CD4-positive, alpha-beta T cell treated with Interleukin-17A for 4 hours (primary cell): ENCODE results near the gene EVA1B.

Experiments used
- DNase-seq: peaks from one replicate; pipeline ENCODE4 v3.0.0-alpha.2; 2020; ENCODE audit warnings: mixed read lengths

Gene EVA1B, protein sequence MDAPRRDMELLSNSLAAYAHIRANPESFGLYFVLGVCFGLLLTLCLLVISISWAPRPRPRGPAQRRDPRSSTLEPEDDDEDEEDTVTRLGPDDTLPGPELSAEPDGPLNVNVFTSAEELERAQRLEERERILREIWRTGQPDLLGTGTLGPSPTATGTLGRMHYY

DNA sequence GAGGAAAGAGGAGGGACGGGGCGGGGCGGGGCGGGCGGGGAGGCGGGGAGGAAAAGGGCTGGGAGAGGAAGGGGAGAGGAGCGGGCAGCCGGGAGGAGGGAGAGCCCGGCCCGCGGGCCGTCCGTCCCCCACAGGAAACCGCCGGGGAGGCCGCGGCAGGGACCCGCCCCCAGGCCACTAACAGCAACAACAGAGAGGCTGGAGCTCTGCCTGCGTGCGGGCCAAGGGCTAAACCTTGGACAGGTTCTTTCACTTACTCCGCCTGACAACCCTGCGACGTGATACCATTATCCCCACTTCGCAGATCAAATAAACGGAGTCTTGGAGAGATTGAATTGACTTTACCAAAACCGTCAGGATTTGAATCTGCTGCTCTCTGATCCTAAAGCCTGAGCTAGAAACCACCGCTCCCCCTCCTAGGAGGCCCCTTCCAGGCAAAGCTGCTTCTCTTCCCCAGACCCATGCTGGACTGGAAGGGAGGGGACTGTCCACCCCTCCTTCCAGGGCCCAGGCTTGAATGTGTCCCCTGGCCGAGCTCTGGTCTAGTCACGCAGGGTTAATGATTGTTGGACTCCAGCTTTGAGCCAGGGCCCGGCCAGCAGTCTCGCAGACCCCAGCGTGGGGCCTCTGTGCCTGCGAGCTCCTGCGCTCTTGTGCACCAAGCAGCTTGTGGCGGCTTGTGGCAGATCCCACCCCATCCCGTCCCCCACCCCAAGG is at the start of gene EVA1B:
Gene EVA1B, minus strand, starts transcription at position 10 of the 717 bp plus-strand sequence. CDS start 608 bp downstream, outside the sequence.
- peak; percentile 70 for DNase-seq

DNA sequence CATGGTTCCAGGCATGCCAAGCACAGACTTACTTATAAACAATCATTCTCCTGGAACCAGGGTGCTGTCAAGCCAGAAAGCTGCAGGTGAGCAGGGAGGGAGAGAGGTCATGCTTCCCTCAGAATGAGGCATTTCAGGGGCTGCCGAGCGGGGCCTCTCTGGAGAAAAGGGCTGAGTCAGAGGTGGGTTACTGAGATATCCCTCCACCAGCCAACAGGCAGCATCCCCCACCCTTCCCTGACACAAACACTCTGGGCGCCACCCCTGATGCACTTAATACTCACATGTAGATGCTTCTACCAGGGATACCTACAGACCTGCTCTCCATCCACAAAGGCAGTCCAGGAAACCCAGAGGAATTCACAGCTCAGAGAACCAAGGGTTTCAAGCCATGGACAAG is 49.2 kb upstream of the EVA1B start:
- DNase-seq: no peak

DNA sequence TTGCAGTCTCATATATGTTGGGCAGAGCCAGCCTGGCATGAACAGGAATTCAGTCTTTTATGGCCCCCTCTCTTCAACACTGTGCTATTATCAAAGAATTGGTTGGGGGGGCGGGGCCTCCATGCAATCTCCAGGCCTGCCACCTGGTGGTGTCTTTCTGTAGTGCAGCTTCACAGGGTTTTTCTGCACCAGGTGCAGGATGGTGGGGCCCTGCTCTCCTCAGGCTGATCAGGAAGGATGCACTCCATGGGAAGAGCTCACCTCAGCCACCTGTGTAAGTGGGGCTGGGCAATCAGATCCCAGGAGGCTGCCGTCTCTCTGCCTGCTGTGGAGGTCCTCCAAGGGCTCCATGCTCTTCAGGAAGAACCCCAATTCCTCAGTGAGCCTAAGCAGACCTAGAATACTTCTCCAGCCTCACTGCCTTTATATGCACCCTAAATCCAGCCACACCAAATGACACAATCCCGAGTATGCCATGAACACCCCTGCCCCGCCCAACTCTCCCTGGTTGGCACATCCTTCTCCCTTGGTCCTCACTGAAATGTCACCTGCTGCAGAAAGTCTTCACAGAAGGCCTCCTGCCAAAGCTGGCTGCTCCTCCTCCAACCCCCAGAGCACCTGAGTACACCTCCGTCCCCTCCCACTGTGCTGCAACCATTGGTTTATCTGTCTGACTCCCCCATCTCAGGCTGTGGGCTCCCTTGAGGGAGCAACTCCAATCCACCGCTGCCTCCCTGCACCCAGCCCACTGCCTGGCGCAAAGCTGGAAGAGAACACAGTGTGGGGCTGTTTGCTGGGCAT is 45.8 kb upstream of the EVA1B start:
- peak; percentile 91 for DNase-seq

DNA sequence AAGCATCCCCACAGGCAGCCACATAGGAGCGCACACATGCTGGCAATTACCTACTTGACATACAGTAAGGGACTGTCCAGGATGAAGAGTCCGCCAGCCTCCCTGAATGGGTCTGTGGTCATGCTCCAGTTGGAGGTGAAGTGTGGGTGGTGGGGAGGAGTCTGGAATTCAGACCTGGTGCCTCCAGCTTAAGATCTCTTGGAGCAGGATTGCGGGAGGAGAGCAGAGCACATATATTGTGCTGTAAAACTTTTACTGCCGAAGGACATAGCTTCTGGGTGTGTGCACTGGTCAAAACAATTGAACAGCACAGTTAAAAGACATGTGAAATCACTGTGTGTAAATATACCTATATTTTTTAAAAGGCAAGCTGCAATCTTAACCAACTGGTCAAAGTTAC is 44.4 kb upstream of the EVA1B start:
- DNase-seq: no peak

DNA sequence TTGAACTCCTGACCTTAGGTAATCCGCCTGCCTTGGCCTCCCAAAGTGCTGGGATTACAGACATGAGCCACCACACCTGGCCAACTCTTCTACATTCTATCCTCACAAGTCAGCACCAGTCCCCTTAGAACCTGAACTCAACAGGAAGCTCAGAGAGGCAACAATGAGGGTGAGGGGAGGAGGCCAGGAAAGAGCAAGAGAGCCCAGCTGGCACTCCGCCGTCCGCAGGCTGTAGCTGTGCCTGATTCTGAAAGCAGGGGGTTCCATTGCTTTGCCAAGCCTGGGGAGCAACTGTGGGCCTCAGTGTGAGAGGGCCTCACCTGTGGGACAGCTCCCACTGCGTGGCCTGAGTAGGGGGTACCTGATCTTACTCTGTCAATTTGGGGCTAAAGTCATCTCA is 43.6 kb upstream of the EVA1B start:
- DNase-seq: peak; percentile 71

DNA sequence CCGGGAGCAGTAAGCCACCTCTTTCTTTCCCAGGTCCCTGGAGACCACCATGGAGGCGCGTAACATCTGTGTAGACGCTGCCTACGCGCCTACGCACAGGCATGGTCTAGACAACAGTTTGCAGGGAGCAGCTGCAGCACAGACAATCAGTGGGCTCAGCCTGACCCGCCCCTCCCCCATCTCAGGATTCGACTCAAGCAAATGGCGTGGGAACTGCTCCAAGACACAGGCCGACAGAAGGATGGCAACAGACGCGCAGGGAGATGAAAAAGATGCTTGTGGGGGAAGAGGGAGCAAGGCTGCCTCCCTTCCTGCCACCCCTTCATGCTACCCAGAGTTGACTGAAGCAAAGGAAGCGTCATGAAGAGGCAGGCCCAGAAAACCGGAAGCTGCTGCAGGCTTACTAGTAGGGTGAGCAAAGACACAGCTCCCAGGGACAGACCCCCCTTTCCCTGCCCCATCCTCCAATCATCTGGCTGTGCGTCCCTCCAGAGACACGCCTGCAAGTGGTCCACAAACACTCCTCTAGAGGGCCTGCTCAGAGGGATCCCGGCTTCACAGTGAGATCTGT is 42.7 kb upstream of the EVA1B start:
- DNase-seq: peak; percentile 77

DNA sequence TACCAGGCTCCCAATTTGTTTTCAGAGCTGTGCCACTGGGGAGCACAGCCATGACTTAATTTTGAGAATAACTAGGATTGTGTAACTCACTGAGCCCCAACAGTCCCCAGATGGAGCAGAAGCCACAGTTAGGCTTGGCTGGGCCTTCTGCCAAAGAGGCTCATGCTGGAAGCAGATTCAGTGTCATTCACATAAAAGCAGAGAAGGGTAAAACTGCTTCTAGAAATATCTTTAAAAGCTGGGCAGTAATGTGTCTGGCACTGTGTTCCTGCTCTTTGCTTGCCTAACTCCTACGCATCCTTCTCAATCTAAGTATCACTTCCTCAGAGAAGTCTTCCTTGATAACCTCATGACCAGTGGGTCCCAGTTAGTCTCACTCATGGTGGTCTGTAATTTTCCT is 41.9 kb upstream of the EVA1B start:
- DNase-seq: no peak

DNA sequence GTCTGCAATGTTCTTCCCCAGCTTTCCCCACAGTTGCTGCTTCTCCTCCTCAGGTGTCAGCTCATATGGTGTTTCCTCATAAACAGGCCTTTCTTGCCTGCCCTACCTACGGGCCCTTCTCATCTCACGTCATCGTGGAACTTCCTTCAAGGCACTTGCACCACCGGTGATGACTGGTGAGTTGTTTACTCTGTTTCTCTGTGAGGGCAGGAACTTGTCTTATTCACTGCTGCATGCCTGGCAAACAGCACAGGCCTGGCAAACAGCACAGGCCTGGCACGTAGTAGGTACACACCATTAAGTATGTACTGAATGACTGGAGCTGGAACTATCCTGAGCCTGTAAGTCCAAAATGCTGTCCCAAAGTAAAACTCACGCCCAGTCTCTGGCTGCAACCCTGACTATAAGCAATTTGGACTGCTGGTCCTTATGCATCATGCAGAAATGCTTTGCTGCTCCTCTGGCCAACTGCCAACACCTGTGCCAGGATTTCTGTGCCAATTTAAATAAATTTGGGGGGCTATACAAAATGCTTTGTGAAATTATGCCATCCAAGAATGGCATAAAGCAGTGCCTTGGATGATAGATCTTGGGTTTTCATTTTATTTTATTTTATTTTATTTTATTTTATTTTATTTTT is 36.6 kb upstream of the EVA1B start:
- peak; percentile 53 for DNase-seq

DNA sequence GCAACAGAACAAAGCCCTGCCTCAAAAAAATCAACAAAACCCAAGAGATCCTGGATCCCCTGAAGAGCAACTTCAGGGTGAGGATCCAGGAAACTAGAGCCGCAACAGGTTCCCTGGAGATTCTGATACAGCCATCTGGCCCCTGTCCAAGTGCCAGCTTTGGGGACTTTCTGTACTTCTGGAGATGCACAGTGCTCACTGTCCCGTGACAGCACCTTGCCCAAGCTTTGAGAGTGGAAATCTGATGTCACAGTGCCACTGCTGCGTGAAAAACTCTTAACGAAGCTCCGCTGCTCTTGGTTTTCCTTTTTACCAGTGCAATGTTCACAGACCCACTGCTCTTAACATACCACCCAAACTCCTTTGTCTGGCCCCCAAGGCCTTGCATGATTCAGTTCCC is 35.9 kb upstream of the EVA1B start:
- DNase-seq: no peak

DNA sequence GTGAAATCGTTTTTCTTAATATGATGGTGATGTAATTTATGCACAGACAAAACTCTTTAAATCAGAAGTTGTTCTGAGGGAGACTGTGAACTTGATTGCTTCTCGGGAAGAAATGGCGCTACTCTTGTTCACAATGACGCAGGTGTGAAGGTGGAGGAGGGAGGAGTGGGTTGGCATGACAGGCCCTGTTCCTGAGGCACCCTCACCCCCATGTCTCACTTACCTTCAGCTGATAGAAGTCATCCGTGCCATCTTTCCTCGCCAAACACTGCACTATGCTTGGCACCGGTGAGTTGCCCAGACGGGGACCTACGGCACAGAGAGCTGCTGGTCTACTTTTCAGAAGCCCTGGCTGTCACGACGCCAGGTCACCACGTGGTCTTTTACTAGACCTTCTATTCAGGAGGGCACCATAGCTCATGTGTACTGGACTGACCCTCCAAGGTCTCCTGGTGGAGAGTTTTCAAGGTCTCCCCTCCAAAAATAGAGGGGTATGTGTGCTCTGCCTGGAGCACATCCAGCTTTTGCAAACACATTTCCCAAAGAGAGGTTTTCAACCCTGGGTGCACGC is 35.2 kb upstream of the EVA1B start:
- no peak for DNase-seq

DNA sequence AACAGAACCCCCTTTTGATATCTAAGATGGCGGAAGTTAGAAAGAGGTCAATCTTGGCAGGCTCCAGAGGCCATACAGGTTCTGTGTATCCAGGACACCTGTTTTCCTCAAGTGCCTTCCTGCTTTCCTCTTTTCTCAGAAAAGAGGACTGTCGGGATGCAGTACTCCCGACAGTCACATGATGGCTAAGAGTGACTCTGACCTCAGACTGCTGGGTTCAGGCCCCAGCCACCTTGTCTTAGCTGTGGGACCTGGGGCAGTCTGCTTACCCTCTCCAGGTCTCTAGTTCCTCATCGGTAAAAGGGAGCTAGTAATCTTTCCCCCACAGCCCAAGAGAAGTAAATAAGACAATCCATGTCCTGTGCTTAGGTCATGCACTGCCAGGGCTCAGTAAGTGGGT is 32.4 kb upstream of the EVA1B start:
- DNase-seq: no peak

DNA sequence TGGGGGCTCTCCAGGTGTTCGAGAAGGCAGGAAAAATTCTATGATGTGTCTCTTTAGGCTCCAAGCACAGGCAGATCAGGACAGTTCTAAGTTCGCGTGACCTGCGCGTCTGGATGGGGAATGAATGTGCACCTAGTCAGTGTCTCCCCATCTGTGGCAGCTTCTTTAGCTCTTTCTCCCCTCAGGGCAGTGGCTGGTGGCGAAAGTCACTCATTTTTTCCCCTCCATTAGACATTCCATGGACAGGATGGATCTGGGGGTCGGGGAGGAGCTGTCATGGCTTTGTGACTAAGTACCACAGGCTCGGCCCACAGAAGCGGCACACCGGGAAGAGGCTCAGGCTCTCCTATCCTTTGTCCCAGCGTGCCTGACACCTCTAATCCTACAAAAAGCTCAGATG is 31.0 kb upstream of the EVA1B start:
- DNase-seq: no peak

DNA sequence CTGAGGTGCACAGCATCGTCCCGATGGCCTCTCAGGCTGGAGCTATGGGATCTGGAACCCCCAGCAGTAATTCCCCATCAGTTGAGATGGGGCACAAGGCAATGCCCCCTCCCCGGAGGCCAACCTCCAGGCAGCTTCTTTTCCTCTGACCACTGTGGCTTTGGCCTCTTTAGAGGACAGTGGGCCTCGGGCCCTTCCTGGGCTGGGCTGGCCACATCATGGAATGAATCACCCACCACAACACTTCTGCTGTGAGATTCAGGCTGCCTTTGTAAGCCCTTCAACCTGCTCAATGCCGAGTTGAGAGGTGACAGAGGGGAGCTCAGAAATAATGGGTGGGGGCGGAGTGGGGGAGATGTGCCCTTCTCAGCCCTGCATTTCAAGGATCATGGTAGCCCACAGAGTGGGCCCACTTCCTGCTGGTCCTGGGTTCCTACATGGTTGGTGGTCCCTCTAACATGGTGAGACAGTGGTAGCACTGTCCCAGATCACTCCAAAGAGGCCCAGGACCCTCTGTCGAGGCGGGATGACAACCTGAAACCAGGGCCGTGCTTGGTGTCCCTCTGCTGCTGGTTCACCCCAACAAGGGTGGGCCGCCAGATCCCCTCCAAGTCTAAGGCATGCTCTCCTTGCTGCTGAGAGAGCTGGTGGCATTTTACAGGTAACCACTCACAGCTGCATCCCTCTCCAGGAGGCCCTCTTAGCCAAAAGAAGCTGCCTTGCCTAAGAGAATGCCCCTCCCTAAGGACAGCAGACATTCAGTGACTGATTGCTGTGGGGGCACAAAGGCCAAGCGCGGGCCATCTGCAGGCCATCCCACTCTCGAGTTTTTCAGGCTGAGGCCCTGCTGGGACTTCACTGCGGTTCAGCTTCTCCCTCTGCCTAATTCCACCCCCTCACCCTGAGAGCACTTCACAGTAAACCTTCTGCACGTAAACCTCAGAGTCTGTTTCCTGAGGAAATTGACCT is 29.7 kb upstream of the EVA1B start:
- DNase-seq: no peak

DNA sequence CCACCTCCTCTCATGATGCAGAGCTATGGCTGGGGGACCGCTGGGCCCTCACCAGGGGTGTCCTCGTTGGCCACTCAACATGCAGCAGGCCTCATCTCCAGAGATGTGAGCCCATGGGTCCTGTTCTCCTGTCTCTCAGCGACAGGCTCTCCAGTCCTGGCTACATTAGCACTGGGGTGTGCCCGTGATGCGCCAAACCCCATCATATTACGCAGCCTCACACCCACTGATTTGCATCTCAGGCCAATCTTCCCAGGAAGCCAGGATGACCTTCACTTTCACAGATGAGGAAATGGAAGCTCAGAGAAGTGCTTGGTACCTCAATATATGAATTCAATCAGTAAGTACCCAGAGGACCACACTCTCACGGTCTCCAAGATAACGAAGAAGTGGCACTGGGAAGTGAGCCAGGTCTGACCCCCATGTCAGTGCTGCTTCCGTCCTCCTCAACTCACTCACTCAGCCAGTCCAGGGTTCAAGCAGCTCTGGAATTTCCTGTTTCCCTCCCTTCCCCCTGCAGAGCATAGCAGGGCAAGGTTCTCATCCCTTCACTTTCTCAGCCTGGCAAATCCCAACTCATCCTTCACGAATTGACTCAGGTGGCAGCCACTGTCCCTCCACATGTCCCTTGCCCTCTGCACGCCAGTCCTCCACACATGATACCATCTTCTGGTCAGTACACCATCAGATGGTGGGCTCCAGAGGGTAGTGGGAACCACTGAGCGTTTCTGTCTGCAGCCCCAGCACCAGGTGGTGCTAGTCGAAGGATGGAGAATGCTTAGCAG is 28.9 kb upstream of the EVA1B start:
- DNase-seq: no peak

DNA sequence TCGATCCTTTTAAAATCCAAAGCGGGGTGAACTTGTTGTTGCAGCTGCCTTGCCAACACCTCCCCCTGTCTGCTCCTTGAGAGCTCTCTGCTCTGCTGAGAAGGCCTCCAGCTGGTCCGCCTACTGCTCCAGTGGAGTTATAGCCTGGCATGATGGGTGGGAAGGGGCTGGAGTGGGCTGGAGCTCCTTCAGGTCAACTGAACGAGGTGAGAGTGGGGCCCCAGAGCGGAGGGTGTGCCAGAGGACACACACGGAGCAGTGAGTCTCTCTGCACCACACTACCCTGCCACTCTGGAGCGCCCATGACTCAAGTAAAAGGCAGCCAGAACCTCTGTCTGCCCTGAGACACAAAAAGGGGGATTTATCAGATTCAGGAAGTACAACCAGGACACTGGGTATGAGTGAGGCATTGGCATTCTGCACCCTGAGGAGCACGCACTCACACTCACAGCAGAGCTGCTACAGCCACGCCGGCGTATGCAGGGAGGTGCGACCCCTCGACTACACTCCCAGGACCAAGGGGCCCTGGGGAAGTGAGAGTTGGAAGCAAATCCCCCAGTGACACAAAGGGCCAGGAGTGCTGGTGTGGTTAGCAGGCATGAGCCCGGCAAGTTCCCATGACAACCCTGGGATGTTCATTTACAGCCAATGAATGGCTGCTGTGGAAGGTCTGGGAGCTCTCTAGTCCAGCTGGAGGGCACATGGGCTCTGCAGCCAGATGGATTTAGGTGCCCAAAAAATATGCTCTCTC is 28.0 kb upstream of the EVA1B start:
- no peak for DNase-seq

DNA sequence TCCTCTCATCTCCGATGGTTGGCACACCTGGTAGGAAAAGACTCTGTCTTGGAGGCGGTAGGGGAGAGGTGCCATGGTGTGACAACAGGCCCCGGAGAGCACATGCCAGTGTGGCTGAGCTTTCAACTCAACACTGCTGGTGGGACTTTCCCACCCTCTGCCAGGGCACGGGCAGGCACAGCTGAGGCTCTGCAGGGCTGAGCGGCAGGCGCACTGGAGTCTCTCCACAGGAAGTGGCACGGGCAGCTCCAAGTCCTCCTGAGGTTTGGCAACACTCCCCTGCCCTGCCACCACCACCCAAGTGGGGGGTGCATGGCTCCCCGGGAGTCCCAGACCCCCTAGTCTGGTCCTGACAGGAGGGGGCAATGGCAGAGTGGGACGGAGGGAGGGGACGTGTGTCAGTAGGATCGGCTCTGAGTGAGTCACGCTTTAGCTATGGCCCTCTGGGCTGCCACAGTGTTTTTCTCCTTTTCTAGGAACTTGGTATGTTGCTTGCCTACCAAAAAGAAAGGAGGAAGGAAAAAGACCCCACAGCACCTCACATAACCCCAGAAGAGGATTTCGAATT is 27.3 kb upstream of the EVA1B start:
- peak; percentile 61 for DNase-seq

DNA sequence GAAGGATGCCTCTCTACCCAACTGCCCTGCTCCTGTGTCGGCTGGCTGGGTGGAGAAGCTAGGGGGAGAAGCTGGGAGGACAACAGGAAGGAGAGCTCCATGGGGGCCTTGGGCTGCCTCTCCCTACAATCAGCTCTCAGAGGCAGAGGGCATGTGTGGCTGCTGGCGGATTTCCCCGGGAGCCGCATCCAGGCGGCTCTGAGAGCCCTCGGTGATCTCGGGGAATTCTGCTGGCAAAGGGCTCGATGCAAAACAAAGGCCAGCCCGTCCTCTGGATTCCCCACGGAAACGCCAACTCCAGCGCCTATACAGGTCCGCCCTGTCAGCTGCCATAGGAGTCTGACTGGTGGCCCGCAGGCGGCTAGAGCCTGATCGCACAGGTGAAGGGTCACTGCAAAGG is 26.4 kb upstream of the EVA1B start:
- DNase-seq: no peak

DNA sequence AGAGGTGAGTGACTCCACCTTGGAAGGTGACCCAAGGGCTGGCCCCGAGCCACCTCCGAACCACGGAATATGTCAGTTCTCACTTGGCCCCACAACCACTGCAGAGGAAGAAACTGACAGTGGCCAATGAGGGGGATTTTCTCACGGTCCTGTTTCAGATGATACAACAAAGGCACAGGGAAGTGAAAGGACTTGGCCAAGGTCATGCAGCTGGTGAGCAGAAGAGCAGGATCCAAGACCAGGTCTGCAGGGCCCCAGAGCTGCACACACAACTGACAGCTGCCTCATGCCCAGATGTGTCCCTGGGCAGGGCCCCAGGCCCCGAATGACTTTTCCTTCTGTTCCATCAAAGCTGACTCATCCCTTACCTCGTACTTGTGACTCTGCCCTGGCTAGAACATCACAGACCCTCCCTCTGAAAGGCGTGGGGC is 25.8 kb upstream of the EVA1B start:
- no peak for DNase-seq

DNA sequence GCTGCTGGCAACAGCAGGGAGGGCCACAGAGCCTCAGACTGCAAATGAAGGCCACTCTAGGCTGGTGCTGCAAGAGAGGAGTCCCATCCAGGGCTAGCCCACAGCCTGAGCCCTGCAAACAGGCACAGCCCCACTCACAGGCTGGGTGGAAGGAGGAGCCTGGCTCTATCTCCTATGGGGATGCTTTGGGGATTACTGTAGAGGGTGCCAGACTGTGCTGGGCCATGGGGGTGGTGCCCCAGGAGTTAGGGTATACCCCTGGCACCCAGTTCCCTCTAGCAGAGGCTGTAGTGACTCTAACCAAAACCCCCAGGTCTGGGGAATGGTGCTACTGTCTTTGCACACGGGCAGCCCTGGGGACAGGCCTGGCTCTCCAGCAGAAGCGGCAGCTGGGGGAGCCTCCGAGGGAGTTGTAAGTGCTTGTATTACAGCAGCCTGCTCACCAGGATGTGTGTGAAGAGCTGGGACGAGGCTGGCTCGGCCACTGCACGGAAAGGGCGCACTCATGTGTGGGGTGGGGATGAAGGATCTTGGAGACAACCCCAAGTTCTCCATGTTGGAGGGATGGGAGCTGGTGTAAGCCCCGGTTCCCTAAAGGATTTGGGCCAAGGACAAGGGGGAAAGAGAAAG is 23.4 kb upstream of the EVA1B start:
- DNase-seq: no peak
